ENCODE data around the gene CLASP1. TPM values are rescaled to one million over a fixed set of nuclear protein-coding genes. Genes with fewer than 3 reads are reported as not detected.

CLASP1 gene
- total RNA-seq, 1 experiment from 2014 or later = 45.9 TPM

GRCh38 chr2:121530212-121530705 lies 119.0 kb downstream of the CLASP1 start:
- Histone ChIP-seq H3K9ac (ENCODE audit: extremely low read depth, insufficient read length, low read length) (peak overlapping the region; percentile 84), H3K18ac (ENCODE audit: insufficient read length, low read depth, low read length) (peak overlapping the region; percentile 97), H3K9me3 (ENCODE audit: control insufficient read depth, low read depth, low read length) (no peaks in the 10 kb centered on the region), H2BK12ac (ENCODE audit: insufficient read length, low read depth, low read length) (no peak overlapping the region), H2BK15ac (ENCODE audit: low read depth, low read length) (no peak overlapping the region), H3K79me2 (ENCODE audit: insufficient read depth, low read length) (peaks cover 8% of the 10 kb centered on the region; the same call in 1 of the 2 replicates), H4K8ac (replicated peaks; ENCODE audit: insufficient read length, low read depth, low read length) (no peak overlapping the region), H2BK5ac (ENCODE audit: insufficient read length, low read length) (peak overlapping the region; percentile 98), H3K56ac (ENCODE audit: insufficient read length, low read depth, low read length) (no peak overlapping the region), H4K20me1 (ENCODE audit: control insufficient read depth, insufficient read depth, insufficient read length) (no peaks in the 10 kb centered on the region), H2BK120ac (ENCODE audit: low read depth, low read length, poor library complexity, severe bottlenecking) (peak overlapping the region; percentile 92), H2AFZ (ENCODE audit: low read length) (no peak overlapping the region), H3K14ac (ENCODE audit: insufficient read depth, low read length) (peak overlapping the region; percentile 93), H4K5ac (ENCODE audit: insufficient read length, low read depth, low read length) (peak overlapping the region; percentile 74), H3K4me2 (ENCODE audit: insufficient read depth, insufficient read length, low read length) (peak overlapping the region; percentile 77), H3K27me3 (ENCODE audit: insufficient read depth, low read length) (no peaks in the 10 kb centered on the region), H2AK5ac (ENCODE audit: insufficient read length, low read length) (no peak overlapping the region), H3K27ac (ENCODE audit: insufficient read length, low read depth, low read length) (peak overlapping the region; percentile 98), H3T11ph (ENCODE audit: low read length) (no peak overlapping the region), H2BK20ac (ENCODE audit: low read depth, low read length, poor library complexity, severe bottlenecking) (no peak overlapping the region), H3K23ac (ENCODE audit: insufficient read length, low read depth, low read length) (no peak overlapping the region), H3K4me1 (ENCODE audit: insufficient read depth, low read length) (no peaks in the 10 kb centered on the region; the same call in 1 of the 2 replicates), H3K23me2 (ENCODE audit: insufficient read length, low read depth, low read length, poor library complexity, severe bottlenecking) (peaks cover 3% of the 10 kb centered on the region), H3K4ac (ENCODE audit: low read depth, low read length) (no peak overlapping the region; the same call in 1 of the 2 replicates), H4K91ac (ENCODE audit: insufficient read length, low read depth, low read length) (no peak overlapping the region), H3K79me1 (ENCODE audit: insufficient read depth, low read depth, low read length, poor library complexity, severe bottlenecking) (peaks cover 7% of the 10 kb centered on the region)
- Mint-ChIP-seq H3K9me3 (no peaks in the 10 kb centered on the region; a peak in 1 of 5 replicates), H3K4me3 (peak overlapping the region; percentile 84 to 90), H3K36me3 (ENCODE audit: insufficient read depth in 1 of 3, low read depth in 3 of 3) (peaks cover 0 to 25% (median 21%) of the 10 kb centered on the region in 3 experiments; a peak in 5 of 7 replicates), H3K27me3 (ENCODE audit: low read depth) (no peaks in the 10 kb centered on the region; the same call in 1 of the 2 replicates), H3K4me1 (peaks cover 38 to 47% of the 10 kb centered on the region in 2 experiments), H3K27ac (peak overlapping the region; percentile 99)
- DNase-seq = peak; percentile 89
- WGBS (ENCODE audit: extremely low coverage, insufficient read length, low lambda C conversion rate) = no CpG with 5 or more reads among the region's 46 CpGs
- no peak for TF ChIP-seq CTCF (conservative IDR thresholded peaks at IDR 0.05)

Data from H9 (cell line).